Activated naive CD4-positive, alpha-beta T cell treated with Interleukin-2 at 50 U/mL for 16 hours (primary cell): ENCODE results near the gene LAMA4.

Experiments
- DNase-seq: peaks from one replicate; pipeline ENCODE4 v3.0.0-alpha.2; 2020

LAMA4 gene

DNA sequence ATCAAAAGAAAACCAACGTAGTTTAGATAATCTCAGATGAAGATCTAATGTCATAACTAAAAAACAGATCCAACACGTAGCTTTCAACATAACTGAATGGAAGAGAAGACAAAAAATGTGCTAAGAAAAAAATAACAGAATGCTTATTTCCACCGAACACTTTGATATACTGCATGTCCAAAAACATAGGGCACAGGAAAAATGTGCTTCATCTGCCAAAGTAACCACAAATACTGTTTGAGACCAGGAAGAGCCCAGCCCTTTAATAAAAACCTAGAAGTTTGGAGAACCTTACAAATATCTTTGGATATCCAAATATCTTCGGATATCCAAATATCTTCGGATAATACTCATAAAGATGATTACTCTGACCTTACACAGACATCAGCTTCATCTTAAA, 19.8 kb downstream of the LAMA4 start:
- no peak for DNase-seq

- DNase-seq: no peak
These were observed 20.5 kb downstream of the LAMA4 start for GRCh38 chr6:112233847-112234246.

DNA sequence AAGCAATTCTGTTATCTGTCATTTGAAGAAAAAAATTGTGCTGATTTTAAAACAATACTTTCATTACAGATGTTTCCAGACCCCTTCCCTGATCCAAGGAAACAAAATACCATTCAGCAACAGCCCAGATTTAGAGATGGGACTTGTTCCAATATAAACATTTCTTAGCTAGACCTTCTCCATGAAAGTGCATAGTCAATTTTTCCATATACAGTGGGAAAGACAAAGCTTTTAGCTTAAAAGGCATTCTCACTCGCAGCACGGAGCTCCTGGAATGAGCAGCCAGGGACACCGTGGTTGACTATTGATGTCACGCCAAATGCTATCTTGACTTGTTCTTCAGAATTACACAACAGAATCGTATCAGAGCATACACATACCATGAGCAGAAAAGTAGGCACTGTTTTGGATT, 21.5 kb downstream of the LAMA4 start:
- DNase-seq: no peak

DNA sequence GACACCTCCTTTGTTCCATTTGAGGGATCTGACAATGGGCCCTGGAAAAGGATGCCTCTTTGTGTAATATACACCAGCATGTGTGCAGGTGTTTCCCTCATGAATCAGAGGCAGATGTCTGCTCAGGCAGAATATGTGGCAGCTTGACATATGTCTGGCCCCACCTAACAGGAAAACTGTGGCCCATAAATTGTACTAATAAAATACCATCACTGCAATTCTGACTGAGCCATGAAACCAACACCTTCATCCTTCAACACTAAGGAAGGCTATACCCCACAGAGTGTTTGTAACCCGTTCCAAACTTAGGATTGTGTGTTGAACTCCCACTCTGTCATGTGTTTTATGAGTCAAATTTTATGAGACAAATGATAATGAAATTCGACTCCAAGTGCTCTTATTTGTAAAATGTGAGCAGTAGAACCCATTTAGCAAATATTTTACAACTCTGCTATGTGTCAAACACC, 22.7 kb downstream of the LAMA4 start:
- no peak for DNase-seq

- DNase-seq: no peak
These were observed 23.2 kb downstream of the LAMA4 start for GRCh38 chr6:112231164-112231563.

DNA sequence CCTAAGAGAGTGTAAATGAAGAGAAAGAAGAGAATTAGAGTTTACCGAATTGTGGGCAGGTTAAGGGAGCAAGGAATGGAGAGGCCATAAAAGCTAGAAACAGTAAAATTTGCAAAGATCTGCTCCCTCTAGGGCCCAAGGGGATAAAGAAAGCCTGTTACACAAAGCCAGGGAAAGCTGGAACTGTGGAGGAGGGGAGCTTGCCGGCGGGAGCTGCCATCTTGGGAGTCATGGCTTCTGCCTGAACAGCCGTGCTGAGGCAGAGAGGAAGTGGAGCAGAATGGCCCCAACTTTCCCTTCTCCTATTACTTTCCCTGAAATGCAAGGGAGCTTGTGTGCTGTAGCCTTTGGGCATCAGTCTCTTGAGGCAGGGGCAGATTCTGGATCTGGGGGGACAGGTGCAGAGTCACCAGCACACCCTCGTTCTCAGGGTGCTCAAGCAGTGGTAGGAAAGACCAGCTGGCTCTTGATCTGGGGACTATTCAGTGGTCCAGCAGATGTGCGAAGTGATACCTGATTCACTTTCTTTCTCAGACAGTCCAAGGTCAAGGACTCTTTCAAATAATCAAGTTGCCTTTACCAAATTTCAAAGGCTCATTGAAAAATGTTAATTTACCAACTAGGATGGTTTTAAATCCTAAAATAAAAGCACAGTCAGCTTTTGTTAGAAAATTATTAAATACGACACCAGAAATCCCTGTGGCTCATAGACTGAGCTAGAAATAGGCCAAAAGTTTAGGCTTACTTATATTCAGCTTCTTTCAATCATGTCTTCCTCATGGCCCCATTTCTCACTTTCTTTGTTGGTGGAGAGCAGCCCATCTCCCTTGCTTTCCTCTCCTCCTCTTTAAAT, 25.7 kb downstream of the LAMA4 start:
- DNase-seq: no peak

- DNase-seq: no peak
These were observed 26.4 kb downstream of the LAMA4 start for GRCh38 chr6:112227992-112228391.

- no peak for DNase-seq
These were observed 27.0 kb downstream of the LAMA4 start for GRCh38 chr6:112227411-112227810.

- DNase-seq: no peak
These were observed 28.7 kb downstream of the LAMA4 start for GRCh38 chr6:112225691-112226090.

GRCh38 chr6:112224088-112224487, 30.3 kb downstream of the LAMA4 start:
- no peak for DNase-seq

- no peak for DNase-seq
These were observed 31.1 kb downstream of the LAMA4 start for GRCh38 chr6:112223070-112223861.

- no peak for DNase-seq
These were observed 32.1 kb downstream of the LAMA4 start for GRCh38 chr6:112221981-112222852.

DNA sequence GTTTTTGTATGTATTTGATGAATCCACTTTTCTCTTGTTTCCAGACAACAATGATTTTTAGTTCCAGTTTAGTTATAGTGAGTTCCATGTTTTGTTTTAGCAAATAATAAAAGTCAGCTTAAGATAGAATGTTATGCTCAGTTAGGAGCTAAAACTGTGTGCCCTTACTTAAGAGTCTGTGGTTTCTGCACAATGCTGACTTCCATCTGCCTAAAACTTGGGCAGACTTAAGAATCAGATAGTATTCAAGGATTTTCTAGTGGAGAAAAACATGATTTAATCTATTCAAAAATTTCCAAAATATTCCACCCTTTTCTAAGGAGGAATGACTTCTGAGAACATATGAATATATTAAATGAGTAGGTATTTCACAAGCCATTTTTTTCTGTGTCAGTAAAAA, 32.8 kb downstream of the LAMA4 start:
- no peak for DNase-seq

DNA sequence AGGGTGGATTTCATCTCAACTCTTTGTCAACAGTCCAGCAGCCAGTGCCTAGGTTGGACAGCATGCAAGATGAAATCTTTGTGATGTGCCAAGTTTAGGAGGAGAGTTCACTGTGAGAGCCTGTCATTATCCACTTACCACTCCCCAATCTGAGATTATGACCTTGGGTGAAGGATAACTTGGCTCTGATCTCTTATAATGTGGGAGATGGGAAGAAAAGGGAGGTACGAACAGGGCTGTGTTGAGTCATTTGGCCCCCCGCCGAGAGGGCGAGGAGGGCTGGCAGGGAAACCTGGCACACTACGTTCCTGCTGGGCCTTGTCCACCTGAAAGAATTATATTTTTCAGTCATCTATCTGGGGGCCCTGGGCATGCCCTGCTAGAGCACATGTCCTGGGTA, 35.8 kb downstream of the LAMA4 start:
- DNase-seq: no peak

GRCh38 chr6:112216662-112217551, 37.5 kb downstream of the LAMA4 start:
- DNase-seq: no peak

DNA sequence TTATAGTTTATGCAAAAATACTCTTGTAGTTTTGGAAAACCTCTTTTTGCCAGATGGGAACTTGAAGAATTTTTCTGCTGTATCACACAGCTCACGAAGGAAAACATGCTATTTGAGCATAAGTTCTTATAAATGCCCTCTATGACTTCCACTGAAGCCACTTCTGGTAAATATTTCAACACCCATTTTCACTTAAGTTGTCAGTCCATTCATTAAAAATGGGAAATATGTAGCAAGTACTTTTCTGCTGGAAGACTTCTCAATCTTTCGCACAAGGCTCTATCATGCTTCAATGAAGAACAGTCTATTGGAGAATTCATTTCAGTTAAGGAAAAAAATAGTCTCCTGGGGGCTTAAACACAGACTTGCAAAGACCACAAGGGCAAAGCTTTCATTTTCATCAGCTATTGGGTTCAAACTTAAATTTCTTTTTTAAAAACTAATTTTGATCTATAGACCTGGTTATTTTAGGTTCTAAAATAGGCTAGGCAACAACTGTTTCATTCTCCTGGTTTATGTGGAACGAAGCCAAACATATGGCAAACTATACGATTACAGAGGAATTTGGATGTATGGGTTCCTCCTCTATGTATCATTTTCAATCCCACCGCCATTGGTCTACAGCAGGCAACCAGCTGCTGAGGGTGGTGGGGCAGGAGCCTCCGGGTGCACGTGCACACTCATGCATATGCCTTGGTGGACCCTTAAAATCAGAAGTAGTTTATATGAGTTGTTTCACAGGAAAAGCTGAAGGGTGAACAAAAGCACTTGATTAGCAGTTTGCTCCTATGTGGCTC, 38.7 kb downstream of the LAMA4 start:
- DNase-seq: no peak

DNA sequence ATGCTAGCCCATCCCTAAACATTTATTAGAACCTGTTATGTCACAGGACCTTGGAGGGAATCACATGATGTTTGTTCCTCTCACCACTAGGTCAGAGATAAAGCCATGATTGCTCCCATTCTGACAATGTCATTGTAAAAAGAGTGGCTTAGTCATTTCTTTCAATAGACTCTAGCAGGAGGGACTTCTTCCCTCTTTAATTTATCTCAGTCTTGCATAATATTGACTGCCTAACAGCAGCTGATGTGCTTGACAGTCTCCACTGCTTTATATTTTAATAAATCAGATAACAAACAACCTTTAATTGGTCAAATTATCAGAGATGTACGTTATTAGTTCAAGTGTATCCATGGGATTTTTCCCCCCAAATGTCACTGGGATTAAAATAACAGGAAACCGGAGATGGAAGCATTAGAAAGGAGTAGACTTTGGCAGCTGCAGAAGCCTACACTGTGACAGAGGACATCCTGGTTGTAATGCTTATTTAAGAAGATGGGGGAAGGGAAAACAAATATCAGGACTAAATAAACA, 39.6 kb downstream of the LAMA4 start:
- DNase-seq: no peak

- DNase-seq: no peak
These were observed 43.5 kb downstream of the LAMA4 start for GRCh38 chr6:112210852-112211251.

DNA sequence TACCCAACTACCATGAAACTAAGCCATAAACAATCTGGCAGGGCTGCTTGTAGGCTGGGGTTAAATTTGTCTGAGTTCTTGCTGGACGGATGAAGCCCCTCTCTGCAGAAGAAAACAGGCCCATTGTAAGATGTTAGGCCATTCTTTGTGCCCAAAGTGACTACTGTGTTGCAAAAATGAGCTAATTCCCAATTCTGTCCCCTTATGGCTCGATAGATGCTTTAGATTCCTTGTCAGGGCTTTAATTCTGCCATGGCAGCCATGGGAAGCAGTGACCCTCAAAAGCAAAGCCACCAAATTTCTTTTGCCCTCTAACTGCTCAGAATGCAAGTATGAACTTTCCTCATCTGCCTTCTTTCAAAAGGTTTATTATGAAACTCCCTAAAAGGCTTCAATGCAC, 45.2 kb downstream of the LAMA4 start:
- DNase-seq: no peak

DNA sequence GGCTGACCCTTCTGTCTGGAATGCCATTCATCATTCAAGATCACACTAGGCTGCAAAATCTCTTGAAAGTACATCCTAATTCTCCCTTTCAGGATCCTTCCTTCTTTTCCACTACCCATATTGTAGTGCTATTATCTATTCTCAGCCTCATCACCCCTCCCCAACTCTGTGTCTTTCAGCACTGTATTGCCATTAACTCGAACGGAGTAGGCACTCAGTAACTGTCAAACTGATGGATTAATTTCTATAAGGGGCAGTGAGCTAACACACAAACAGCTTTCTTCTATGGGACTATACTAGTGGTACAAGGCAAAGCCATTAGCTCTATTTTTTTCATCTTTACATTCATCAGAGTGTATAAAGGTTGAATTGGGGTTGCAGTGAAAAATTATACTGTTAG, 46.6 kb downstream of the LAMA4 start:
- no peak for DNase-seq

GRCh38 chr6:112207131-112207530, 47.2 kb downstream of the LAMA4 start:
- DNase-seq: no peak
